WERI-Rb-1 (cell line): Measurements from ENCODE around the gene DRG2.

ENCODE experiments used
- DNase-seq: peaks from one replicate; pipeline ENCODE4 v3.0.0-alpha.2; 2020
- H3K27ac ChIP-seq: fragments of 250-450 bp; sonication (Bioruptor Pico); 2 replicates; pipeline ENCODE4 v1.5.1; 2020; ENCODE audit warnings: mild to moderate bottlenecking, moderate library complexity
- H3K27me3 ChIP-seq: fragments of 250-450 bp; sonication (Bioruptor Pico); 2 replicates; pipeline ENCODE4 v1.5.1; 2021; ENCODE audit warnings: mild to moderate bottlenecking, low read depth, moderate library complexity; ENCODE audit not compliant: insufficient read depth, severe bottlenecking
- H3K36me3 ChIP-seq: fragments of 250-450 bp; sonication (Bioruptor Pico); 2 replicates; pipeline ENCODE4 v1.5.1; 2020; ENCODE audit warnings: mild to moderate bottlenecking, moderate library complexity
- H3K4me3 ChIP-seq: 2 replicates; pipeline ENCODE4 v1.5.1; 2011; ENCODE audit warnings: low read depth, mild to moderate bottlenecking, control low read depth, low read length
- H3K9me3 ChIP-seq: fragments of 250-450 bp; sonication (Bioruptor Pico); 2 replicates; pipeline ENCODE4 v1.5.1; 2021; ENCODE audit warnings: mild to moderate bottlenecking, moderate library complexity; ENCODE audit not compliant: severe bottlenecking
- CTCF ChIP-seq: IDR thresholded peaks from 2 replicates; pipeline ENCODE4 v1.5.1; 2011; ENCODE audit warnings: low read depth, mild to moderate bottlenecking, control low read depth, inconsistent platforms, low read length

Gene DRG2

GRCh38 chr17:18111330-18111971 lies 23.7 kb downstream of the DRG2 start:
- no peak for TF ChIP-seq CTCF
- Histone ChIP-seq H3K27ac (no peak overlapping the region), H3K27me3 (no peaks in the 10 kb centered on the region), H3K36me3 (no peaks in the 10 kb centered on the region), H3K4me3 (no peak overlapping the region), H3K9me3 (no peaks in the 10 kb centered on the region)
- no peak for DNase-seq

GRCh38 chr17:18115517-18115916 lies 27.8 kb downstream of the DRG2 start:
- Histone ChIP-seq H3K27ac (no peak overlapping the region), H3K9me3 (peaks cover 20% of the 10 kb centered on the region), H3K36me3 (no peaks in the 10 kb centered on the region), H3K4me3 (no peak overlapping the region), H3K27me3 (no peaks in the 10 kb centered on the region)
- TF ChIP-seq CTCF: no peak
- no peak for DNase-seq

GRCh38 chr17:18116078-18116477 lies 28.3 kb downstream of the DRG2 start:
- H3K4me3 ChIP-seq: no peak overlapping the region
- DNase-seq: no peak
- peaks cover 20% of the 10 kb centered on the region for H3K9me3 ChIP-seq
- no peak for TF ChIP-seq CTCF
- H3K27ac ChIP-seq: no peak overlapping the region
- no peaks in the 10 kb centered on the region for H3K36me3 ChIP-seq
- H3K27me3 ChIP-seq: no peaks in the 10 kb centered on the region

GRCh38 chr17:18117533-18117932 lies 29.8 kb downstream of the DRG2 start:
- Histone ChIP-seq H3K4me3 (no peak overlapping the region), H3K27me3 (no peaks in the 10 kb centered on the region), H3K27ac (no peak overlapping the region), H3K36me3 (no peaks in the 10 kb centered on the region), H3K9me3 (peaks cover 20% of the 10 kb centered on the region)
- DNase-seq: no peak
- no peak for TF ChIP-seq CTCF

GRCh38 chr17:18117982-18118975 lies 30.5 kb downstream of the DRG2 start:
- no peak for DNase-seq
- no peak for TF ChIP-seq CTCF
- peaks cover 20% of the 10 kb centered on the region for H3K9me3 ChIP-seq
- H3K36me3 ChIP-seq: no peaks in the 10 kb centered on the region
- H3K27me3 ChIP-seq: no peaks in the 10 kb centered on the region
- H3K27ac ChIP-seq: no peak overlapping the region
- H3K4me3 ChIP-seq: no peak overlapping the region
